Left cardiac atrium (tissue), 4 donors: ENCODE measurements around the gene ABHD17C. TPM values are rescaled to one million over a fixed set of nuclear protein-coding genes. Genes with fewer than 3 reads are reported as not detected.

Experiments used
- ATAC-seq, 2 donors: fragments of 200-7000 bp; cut with Tn5 transposase; one replicate each; pipeline ENCODE4 v1.9.1; 2020; ENCODE audit warnings: mild to moderate bottlenecking in 2 of 2, moderate library complexity in 2 of 2
- DNase-seq: peaks from one replicate; pipeline ENCODE4 v3.0.0-alpha.2; 2020
- intact Hi-C, 2 donors: fragments of 100-400 bp; cut with DNase I; formaldehyde crosslinking; loops; one replicate each; pipeline versions ENCODE4 v1.14.1 to v1.15.1; 2022 to 2023
- total RNA-seq, 2 donors: library from RNA; stranded (reverse); fragmentation: NEBNext Ultra II Directional; extraction: Animal tissue kit (Norgen Biotek cat#: 25700); gene quantifications; one replicate each; pipeline ENCODE4 v1.2.1, GENCODE V29; 2021
- donor health status: DM: no; HTN: yes; CAD: no.
- donor health status: DM: no; HTN: yes; CAD: no; lungs with severe emphysema.
- donor health status: DM: yes; HTN: yes; CAD: no.
- donor health status: Dilated cardiomyopathy.

Gene ABHD17C
- total RNA-seq, 2 donors from 2014 or later: 3.3 to 5.3 TPM

DNA sequence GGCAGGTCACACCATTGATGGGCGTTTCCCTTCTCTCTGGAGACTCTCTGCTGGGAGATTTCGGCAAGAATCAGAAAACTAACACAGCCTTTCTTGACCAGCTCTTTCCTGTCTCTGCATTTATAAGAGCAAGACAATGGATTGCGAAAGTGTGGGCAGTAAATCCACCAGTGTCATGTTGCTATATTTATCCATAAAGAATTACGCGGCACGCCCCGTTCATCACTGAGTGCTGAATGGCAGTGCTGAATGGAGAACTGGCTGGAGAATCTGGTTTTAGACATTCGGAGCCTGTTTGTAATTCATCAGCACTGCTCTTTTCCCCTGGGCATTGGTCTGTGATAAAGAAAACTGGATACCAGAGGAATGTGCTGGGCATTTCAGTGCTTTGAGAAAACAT lies 82.0 kb downstream of the ABHD17C start:
- peak; percentile 18 to 43 for ATAC-seq
- DNase-seq: peak; percentile 58
- intact Hi-C loops: loop anchor here (5.0 to 10.0 kb wide), 4 partner anchors 82 to 210 kb away; partner anchors contain the start of gene ABHD17C (in 1 of the 2)

DNA sequence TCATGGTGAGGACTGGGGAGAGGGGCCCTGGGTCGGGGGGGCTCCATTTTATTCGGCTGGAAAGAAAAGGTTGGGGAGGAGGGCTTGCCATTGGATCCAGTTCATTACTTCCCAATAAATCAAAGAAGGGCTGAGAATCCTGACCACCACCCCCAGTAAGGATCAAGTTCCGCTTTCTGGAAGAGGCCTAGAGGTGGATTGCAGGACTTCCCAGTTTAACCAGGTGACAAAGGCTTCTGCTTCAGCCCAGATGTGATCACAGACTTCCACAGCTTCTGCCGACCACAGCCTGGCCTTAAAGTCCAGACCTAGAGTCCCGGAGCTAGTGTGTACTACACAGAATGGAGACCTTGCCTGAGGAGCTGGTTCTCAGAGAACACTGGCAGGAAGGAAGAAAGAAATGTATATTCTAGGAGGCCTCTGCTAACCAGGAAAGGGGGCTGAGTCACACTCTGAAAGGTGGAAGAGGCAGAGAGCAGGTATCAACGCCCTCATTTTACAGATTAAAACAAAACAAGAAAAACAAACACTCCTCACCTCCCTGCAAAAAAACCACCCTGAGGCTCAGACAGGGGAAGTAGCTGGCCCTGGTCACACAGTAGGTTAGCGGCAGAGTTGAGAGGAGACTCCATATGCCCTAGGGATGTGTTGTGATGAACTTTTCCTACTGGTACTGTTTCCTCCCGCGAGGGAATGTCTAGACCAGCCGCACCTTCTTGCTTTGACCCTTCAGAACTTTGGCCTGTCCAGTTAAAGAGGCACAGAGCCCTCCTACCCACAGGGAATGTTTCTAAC lies 82.9 kb downstream of the ABHD17C start:
- ATAC-seq: no peak
- intact Hi-C loops: loop anchor here (2.0 to 10.0 kb wide), 6 partner anchors 83 to 323 kb away; partner anchors contain the start of gene ABHD17C (in 1 of the 2)
- DNase-seq: no peak

GRCh38 chr15:80778621-80778963 lies 83.5 kb downstream of the ABHD17C start:
- ATAC-seq (no peak), DNase-seq (no peak)
- intact Hi-C loops: loop anchor here (2.0 to 10.0 kb wide), 6 partner anchors 84 to 324 kb away; partner anchors contain the start of gene ABHD17C (in 1 of the 2)

- ATAC-seq: peak; percentile 85 to 90
- DNase-seq: peak; percentile 77
- intact Hi-C loops: loop anchor here (2.0 to 10.0 kb wide), 6 partner anchors 84 to 324 kb away; partner anchors contain the start of gene ABHD17C (in 1 of the 2)
Observed at GRCh38 chr15:80778964-80779657, 84.0 kb downstream of the ABHD17C start, which contains the start of gene CEMIP. TSS of gene CEMIP (plus strand) at chr15:80779370. CDS start at chr15:80873880, 94,510 bp downstream.

GRCh38 chr15:80779658-80780415 lies 84.7 kb downstream of the ABHD17C start:
- intact Hi-C loops: loop anchor here (2.0 to 10.0 kb wide), 6 partner anchors 85 to 325 kb away; partner anchors contain the start of gene ABHD17C (in 1 of the 2)
- DNase-seq: peak; percentile 32
- peak; percentile 13 to 50 for ATAC-seq

DNA sequence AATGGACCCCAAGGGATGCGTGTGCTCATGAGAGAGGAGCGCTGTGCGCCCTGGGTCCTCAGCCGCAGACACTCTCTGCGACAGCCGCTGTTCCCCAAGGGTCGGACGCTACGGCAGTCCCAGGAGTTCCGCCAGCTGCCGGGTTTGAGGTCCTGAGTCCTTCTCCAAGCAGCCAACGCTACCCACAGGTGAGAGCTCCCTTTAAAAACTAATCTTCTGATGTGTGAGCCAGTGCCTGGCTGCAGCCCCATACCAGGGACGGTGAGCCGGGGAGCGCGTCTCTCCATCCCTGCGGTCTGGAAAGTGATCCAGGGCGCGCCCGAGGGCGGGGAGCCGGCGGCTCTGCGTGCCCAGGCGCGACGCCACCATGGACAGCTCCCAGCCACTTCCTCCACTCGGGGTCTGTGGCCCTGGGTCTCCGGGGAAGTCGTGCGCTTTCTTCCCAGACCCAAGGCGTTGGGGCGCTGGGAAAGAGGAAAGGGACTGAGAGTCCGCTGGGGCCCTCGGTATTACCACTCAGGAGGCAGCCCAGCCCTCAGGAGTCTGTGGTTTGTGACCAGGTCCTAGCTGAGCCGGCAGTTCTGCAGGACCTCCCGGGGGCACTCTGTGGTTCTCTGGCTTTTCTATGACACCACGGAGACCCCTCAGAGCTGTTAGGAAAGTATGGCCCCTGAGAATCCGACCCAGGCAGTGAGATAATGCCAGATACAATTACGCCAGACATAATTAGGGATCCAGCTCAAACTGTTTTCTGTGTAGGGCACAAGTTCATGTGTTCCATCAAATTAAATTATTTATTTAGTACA lies 85.5 kb downstream of the ABHD17C start:
- intact Hi-C loops: no loop called here
- peak; percentile 38 to 44 for ATAC-seq
- peak; percentile 72 for DNase-seq

GRCh38 chr15:80783260-80783659 lies 88.2 kb downstream of the ABHD17C start:
- ATAC-seq: no peak
- no peak for DNase-seq
- intact Hi-C loops: no loop called here

GRCh38 chr15:80785335-80785734 lies 90.2 kb downstream of the ABHD17C start:
- intact Hi-C loops: no loop called here
- DNase-seq (no peak), ATAC-seq (no peak)

DNA sequence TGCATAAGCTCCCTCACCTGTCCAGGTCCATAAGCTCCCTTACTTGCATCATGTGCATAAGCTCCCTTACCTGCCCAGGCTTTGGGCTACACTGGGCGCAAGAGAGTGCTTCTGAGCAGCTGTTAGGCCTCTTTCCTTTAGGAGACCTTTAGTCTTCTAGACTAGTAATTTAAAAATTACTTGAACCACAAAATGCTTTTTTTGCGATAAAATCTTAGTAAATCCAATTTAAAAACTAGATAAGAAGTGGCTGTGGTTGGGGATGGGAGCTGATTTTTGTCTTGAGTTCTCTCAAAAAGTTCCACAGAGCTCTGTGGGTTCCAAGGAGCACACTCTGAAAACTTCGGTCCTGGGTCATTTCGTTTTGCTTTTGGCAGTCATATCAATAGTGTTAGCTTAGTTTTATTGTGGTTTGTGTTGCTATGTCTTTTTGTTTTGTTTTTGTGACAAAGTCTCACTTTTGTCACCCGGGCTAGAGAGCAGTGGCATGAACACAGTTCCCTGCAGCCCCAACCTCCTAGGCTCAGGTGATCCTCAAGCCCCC lies 90.8 kb downstream of the ABHD17C start:
- DNase-seq (no peak), ATAC-seq (no peak)
- intact Hi-C loops: no loop called here

DNA sequence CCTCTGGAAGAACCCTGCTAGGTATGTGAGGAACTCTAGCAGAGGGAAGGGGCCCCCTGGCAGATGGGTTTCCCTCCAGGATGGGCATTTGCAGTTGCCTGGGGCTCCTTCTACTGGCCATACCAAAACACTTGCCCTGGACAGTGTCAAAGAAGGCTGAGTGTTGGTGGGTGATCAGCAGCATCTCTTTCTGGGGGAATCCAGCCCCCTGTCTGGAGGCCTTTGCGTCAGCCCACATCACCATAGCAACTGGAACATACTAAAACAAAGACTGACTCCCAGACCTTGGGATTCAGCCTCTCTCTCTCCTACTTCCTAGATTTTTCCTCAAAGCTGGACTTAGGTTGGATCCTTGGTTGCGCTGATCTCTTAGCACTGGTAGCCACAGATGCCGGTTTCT lies 92.2 kb downstream of the ABHD17C start:
- DNase-seq (no peak), ATAC-seq (no peak)
- intact Hi-C loops: no loop called here

DNA sequence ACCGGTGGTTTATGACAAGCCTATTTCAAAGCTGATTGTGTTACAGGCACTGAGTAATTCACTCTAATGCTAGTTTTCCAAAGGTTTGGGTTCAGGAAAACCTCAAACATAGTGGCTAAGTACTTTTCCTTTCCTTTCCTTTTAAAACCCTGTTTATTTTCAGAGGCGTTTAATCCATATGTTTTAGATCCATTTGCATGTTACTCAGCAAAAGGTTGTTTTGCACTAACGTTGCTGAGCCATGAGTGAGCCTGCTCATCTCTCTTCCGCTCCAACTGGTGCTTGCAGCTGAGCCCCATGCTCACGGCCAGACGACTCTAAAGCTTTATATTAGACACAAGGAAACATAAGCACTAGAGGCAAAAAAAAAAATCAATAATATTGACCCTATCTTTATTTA lies 93.4 kb downstream of the ABHD17C start:
- DNase-seq (no peak), ATAC-seq (no peak)
- intact Hi-C loops: no loop called here

- intact Hi-C loops: no loop called here
- ATAC-seq (no peak), DNase-seq (no peak)
Observed at GRCh38 chr15:80789296-80789695, 94.2 kb downstream of the ABHD17C start.

DNA sequence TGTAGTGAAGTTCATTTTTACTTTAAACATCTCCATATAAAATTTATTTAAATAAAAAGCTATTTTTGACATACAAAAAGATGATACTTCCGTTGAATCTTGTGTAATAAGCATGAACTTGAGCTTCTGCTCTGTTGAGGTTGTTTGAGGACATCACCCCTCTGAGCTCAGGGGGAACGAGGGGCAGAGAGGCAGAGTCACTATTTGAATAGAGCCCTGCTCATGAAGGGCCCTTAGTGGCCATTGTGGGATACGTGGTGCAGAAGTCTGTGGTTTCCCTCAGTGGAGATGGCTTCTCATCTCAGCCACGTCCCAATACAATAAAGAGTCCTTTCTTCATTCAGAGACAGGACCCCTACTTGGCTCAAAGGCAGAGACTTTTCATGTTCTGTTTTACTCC lies 94.7 kb downstream of the ABHD17C start:
- DNase-seq (no peak), ATAC-seq (no peak)
- intact Hi-C loops: no loop called here

GRCh38 chr15:80790236-80790635 lies 95.1 kb downstream of the ABHD17C start:
- intact Hi-C loops: no loop called here
- ATAC-seq (no peak), DNase-seq (no peak)

- ATAC-seq: no peak
- intact Hi-C loops: no loop called here
Observed at GRCh38 chr15:80791004-80791403, 95.9 kb downstream of the ABHD17C start.

DNA sequence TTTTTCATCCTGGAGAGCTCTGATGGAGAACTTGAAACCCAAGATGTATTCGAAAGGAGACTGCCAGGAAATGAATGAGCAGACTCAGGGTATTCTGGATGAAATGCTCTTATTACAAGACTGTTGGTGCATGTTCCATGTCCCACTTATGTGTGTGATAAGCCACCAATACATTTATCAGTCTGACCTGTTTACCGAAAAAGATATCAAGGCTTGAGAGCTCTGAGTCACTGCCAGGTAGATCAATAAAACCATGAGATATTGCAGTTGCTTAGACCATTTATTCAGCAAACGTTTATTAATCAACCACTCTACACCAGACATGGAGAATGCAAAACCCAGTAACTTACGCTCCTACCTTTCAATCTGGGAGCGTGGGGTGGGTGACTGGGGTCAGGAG lies 101.3 kb downstream of the ABHD17C start:
- ATAC-seq (no peak), DNase-seq (no peak)
- intact Hi-C loops: no loop called here

More at GRCh38 chr15:80791004-80791403, 95.9 kb downstream of the ABHD17C start:
- no peak for DNase-seq

GRCh38 chr15:80798911-80799310 lies 103.8 kb downstream of the ABHD17C start:
- ATAC-seq: no peak
- intact Hi-C loops: no loop called here

DNA sequence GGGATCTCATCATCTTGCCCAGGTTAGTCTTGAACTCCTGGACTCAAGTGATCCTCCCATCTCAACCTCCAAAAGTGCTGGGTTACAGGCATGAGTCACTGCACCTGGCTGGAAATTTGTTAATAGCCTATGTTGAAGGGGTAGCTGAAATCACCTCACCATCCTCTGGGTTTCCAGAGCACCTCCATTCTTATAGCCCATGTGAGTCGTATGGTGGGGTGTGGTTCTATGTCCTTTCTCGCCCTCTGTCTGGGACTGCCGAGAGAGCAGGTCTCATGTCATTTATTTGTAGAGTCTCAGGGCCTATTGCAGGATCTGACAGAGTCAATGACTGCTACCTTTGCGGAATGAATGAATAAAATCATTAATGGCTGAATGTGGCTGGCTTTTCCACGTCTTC lies 105.0 kb downstream of the ABHD17C start:
- intact Hi-C loops: no loop called here
- ATAC-seq: no peak
- no peak for DNase-seq

More at GRCh38 chr15:80798911-80799310, 103.8 kb downstream of the ABHD17C start:
- no peak for DNase-seq
